Transverse colon (tissue), 4 donors: ENCODE results near the gene RIPOR1. TPM values are rescaled to one million over a fixed set of nuclear protein-coding genes. Genes with fewer than 3 reads are reported as not detected.
"Not testable (repeated sequence)": the region's sequence is repeated elsewhere in the genome, so short reads cannot be mapped to it uniquely, and the experiment has no call there.

ENCODE experiments used
- DNase-seq: peaks from one replicate; pipeline ENCODE4 v3.0.0-alpha.2; 2019
- H3K27ac ChIP-seq, 4 donors: fragments of 200-600 bp; sonication (generic); 2 replicates each; pipeline ENCODE4 v1.5.1; 2016 to 2018; ENCODE audit warnings: inconsistent platforms in 4 of 4
- H3K27me3 ChIP-seq: fragments of 200-600 bp; sonication (generic); 2 replicates; pipeline ENCODE4 v1.5.1; 2017; ENCODE audit warnings: inconsistent platforms
- H3K36me3 ChIP-seq, 4 donors: fragments of 200-600 bp; sonication (generic); 2 replicates each; pipeline ENCODE4 v1.5.1; 2017 to 2019; ENCODE audit warnings: inconsistent platforms in 4 of 4
- H3K4me1 ChIP-seq, 4 donors: fragments of 200-600 bp; sonication (generic); 2 replicates each; pipeline ENCODE4 v1.5.1; 2017 to 2020; ENCODE audit warnings: inconsistent platforms in 4 of 4
- H3K4me3 ChIP-seq, 4 donors: fragments of 200-600 bp; sonication (generic); 1 replicate in 1 of 4; 2 replicates in 3 of 4; pipeline versions ENCODE4 v1.5.1 to v1.6.1; 2017 to 2019; ENCODE audit warnings: inconsistent platforms in 4 of 4
- H3K9me3 ChIP-seq, 2 donors: fragments of 200-600 bp; sonication (generic); 2 replicates each; pipeline ENCODE4 v1.5.1; 2017 to 2019; ENCODE audit warnings: inconsistent platforms in 2 of 2
- EP300 ChIP-seq: sonication (generic); formaldehyde crosslinking; IDR thresholded peaks from one replicate; pipeline ENCODE4 v1.6.1; 2017; ENCODE audit warnings: antibody characterized with exemption, low read depth
- POLR2A ChIP-seq: fragments of 450-650 bp; IDR thresholded peaks from one replicate; pipeline ENCODE4 v1.6.1; 2016; ENCODE audit warnings: antibody characterized with exemption, mild to moderate bottlenecking, moderate library complexity
- POLR2AphosphoS5 ChIP-seq, 3 donors: sonication (generic); formaldehyde crosslinking; IDR thresholded peaks; one replicate each; pipeline ENCODE4 v1.6.1; 2016; ENCODE audit warnings: antibody characterized with exemption in 3 of 3
- WGBS, 2 donors: methylation state at CpG; one replicate each; pipeline ENCODE4 v1.1.5; 2018; ENCODE audit warnings: low coverage in 1 of 2; 5-methylcytosine and 5-hydroxymethylcytosine counted together
- in situ Hi-C, 4 donors: fragments of 200-750 bp; cut with MboI; loops; one replicate each; pipeline versions ENCODE4 v1.15.0 to v1.15.1; 2017; ENCODE audit warnings: low sequenced_read_pairs in 3 of 4, low pct_ligation_motif_present in 1 of 4, low pct_unique_long_range_greater_than_20kb in 1 of 4
- intact Hi-C: fragments of 100-400 bp; cut with DNase I; formaldehyde crosslinking; loops from one replicate; pipeline ENCODE4 v1.15.1; 2023; ENCODE audit warnings: low total_unique reads
- total RNA-seq, 4 donors: library from RNA; depleted of rRNA; stranded (reverse); fragments of >200 nt; gene quantifications; one replicate each; pipeline ENCODE4 v1.1.0, GENCODE V29; 2016
- TF ChIP-seq, protein P1 (sequence below), 5 experiments: fragments of 200-600 bp in 3 of 5; fragments of 450-650 bp in 2 of 5; sonication (generic) in 3 of 5; IDR thresholded peaks; 1 replicate in 2 of 5; 2 replicates in 3 of 5; pipeline ENCODE4 v1.5.1; 2016 to 2017; ENCODE audit warnings: antibody characterized with exemption in 5 of 5, inconsistent platforms in 3 of 5, mild to moderate bottlenecking in 2 of 5, moderate library complexity in 1 of 5

Gene RIPOR1
- total RNA-seq, 4 donors from 2014 or later, result 11.2 to 141 (median 24.1) TPM

DNA sequence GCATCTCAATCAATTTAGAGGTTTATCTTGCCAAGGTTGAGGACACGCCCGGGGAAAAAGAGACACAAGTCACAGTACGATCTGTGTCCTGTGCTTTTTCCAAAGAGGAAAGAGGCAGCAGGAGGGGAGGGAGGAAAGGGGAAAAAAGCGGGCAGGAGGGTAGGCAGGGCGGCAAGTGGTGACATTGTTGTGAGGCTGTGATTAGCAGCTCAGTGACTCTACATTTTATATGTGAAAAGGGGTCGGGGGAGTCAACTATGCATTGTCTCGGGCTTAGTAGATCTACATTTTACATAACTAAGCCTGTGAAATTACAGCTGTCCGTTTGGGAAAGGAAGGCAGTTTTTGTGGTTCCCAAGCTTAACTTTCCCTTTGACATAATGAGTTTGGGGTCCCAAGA, 22.2 kb upstream of the RIPOR1 start:
- Histone ChIP-seq H3K27ac (no peak overlapping the region), H3K36me3 (no peaks in the 10 kb centered on the region), H3K27me3 (no peaks in the 10 kb centered on the region), H3K4me3 (no peak overlapping the region), H3K4me1 (peaks cover 0 to 16% (median 8%) of the 10 kb centered on the region in 4 donors), H3K9me3 (no peaks in the 10 kb centered on the region)
- no peak for DNase-seq
- intact Hi-C loops, result loop anchor here (5.0 kb wide), 1 partner anchor 1061 kb away; no protein-coding TSS in a partner anchor
- in situ Hi-C loops, result no loop called here
- TF ChIP-seq POLR2A (no peak), POLR2AphosphoS5 (IDR thresholded peaks at IDR 0.05) (no peak), EP300 (no peak)
- TF ChIP-seq, protein P1, sequence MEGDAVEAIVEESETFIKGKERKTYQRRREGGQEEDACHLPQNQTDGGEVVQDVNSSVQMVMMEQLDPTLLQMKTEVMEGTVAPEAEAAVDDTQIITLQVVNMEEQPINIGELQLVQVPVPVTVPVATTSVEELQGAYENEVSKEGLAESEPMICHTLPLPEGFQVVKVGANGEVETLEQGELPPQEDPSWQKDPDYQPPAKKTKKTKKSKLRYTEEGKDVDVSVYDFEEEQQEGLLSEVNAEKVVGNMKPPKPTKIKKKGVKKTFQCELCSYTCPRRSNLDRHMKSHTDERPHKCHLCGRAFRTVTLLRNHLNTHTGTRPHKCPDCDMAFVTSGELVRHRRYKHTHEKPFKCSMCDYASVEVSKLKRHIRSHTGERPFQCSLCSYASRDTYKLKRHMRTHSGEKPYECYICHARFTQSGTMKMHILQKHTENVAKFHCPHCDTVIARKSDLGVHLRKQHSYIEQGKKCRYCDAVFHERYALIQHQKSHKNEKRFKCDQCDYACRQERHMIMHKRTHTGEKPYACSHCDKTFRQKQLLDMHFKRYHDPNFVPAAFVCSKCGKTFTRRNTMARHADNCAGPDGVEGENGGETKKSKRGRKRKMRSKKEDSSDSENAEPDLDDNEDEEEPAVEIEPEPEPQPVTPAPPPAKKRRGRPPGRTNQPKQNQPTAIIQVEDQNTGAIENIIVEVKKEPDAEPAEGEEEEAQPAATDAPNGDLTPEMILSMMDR (IDR thresholded peaks at IDR 0.05), result no peak
- WGBS, 2 donors, result 69 to 80% methylated on average over 5 to 8 of the region's 8 CpGs

DNA sequence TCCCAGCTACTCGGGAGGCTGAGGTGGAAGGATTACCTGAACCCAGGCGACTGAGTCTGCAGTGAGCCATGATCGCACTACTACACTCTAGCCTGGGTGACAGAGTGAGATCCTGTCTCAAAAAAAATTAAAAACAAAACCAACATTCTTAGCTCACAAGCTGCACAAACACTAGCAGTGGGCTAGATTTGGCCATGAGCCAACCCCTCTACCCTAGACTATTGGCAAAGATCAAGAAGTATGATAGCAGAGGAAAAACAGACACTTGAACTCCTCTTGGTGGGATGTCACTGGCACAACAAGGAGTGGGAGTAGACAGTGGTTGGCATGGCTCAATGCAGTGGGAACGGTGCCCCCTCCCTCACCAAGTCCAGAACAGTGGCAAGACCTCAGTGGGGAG, 19.6 kb upstream of the RIPOR1 start:
- H3K4me3 ChIP-seq, result no peak overlapping the region
- 85% methylated on average over 4 of the region's 4 CpGs; no CpG with 5 or more reads in 1 of the 2 donors for WGBS, 2 donors
- H3K36me3 ChIP-seq, result no peaks in the 10 kb centered on the region
- intact Hi-C loops (loop anchor here (5.0 kb wide), 1 partner anchor 1058 kb away; no protein-coding TSS in a partner anchor), in situ Hi-C loops (no loop called here)
- peaks cover 0 to 12% (median 6%) of the 10 kb centered on the region in 4 donors for H3K4me1 ChIP-seq
- no peaks in the 10 kb centered on the region for H3K27me3 ChIP-seq
- TF ChIP-seq, protein P1 (IDR thresholded peaks at IDR 0.05), result no peak
- TF ChIP-seq POLR2AphosphoS5 (IDR thresholded peaks at IDR 0.05) (no peak), POLR2A (no peak), EP300 (no peak)
- H3K27ac ChIP-seq, result no peak overlapping the region
- no peaks in the 10 kb centered on the region for H3K9me3 ChIP-seq
- no peak for DNase-seq

DNA sequence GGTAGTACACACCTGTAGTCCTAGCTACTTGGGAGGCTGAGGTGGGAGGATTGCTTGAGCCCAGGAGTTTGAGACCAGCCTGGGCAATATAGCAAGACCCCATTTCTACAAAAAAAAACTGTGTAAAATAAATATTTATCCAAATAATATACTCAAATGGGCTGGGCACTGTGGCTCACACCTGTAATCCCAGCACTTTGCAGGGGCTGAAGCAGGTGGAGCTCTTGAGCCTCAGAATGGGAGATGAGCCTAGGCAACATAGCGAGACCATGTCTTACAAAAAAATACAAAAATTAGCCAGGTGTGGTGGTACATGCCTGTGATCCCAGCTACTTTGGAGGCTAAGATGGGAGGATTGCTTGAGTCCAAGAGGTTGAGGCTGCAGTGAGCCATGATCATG, 14.7 kb upstream of the RIPOR1 start:
- intact Hi-C loops, H3K36me3 ChIP-seq, H3K27me3 ChIP-seq, H3K9me3 ChIP-seq, DNase-seq, H3K4me3 ChIP-seq, in situ Hi-C loops, H3K27ac ChIP-seq: not testable (repeated sequence)
- H3K4me1 ChIP-seq, result peaks cover 0 to 10% (median 3%) of the 10 kb centered on the region in 4 donors
- 60 to 84% methylated on average over 1 of the region's 1 CpG for WGBS, 2 donors

DNA sequence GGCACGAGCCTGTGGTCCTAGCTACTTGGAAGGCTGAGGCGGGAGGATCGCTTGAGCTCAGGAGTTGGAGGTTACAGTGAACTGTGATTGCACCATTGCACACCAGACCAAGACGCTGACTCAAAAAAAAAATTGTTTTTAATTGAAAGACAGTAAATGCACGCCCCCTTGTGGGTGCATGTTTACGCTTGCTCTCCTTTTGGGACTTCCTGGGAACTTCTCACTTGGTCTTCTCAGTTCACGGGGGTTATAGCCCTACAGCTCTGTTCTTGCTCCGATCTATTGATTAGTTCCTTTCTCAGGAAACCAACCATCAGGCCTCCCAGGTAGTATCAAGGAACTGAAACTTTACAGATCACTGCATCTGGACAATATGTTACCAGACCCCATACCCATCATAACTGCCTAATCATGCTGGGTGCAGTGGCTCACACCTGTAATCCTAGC, 14.2 kb upstream of the RIPOR1 start:
- in situ Hi-C loops, result no loop called here
- Histone ChIP-seq H3K4me1 (peaks cover 0 to 10% (median 3%) of the 10 kb centered on the region in 4 donors), H3K9me3 (no peaks in the 10 kb centered on the region), H3K27ac (no peak overlapping the region), H3K27me3 (no peaks in the 10 kb centered on the region), H3K4me3 (no peak overlapping the region), H3K36me3 (no peaks in the 10 kb centered on the region)
- DNase-seq, result peak; percentile 85
- WGBS, 2 donors, result 6 to 14% methylated on average over 3 to 8 of the region's 8 CpGs
- intact Hi-C loops, result no loop called here
- TF ChIP-seq POLR2A, result no peak
- TF ChIP-seq, protein P1 (IDR thresholded peaks at IDR 0.05), result peak; percentile 51 to 69 (median 63)
